GM12892 (cell line): ENCODE results near the gene DCLK1.

Experiments
- POLR2A ChIP-seq: IDR thresholded peaks from 2 replicates; pipeline ENCODE4 v1.6.1; 2011; ENCODE audit warnings: low read depth, low read length, control low read depth
- POLR2AphosphoS5 ChIP-seq: IDR thresholded peaks from 2 replicates; pipeline ENCODE4 v1.6.1; 2011; ENCODE audit warnings: low read depth, low read length, control low read depth
- TAF1 ChIP-seq: IDR thresholded peaks from 2 replicates; pipeline ENCODE4 v1.6.1; 2011; ENCODE audit warnings: low read depth, mild to moderate bottlenecking, control low read depth, low read length, borderline replicate concordance

GRCh38 chr13:35995136-35995535, 136.0 kb downstream of the DCLK1 start:
- TF ChIP-seq POLR2AphosphoS5 (no peak), TAF1 (no peak), POLR2A (no peak)
